GM12873 (cell line): ENCODE data around the gene GARRE1.

ENCODE experiments used
- TF ChIP-seq, protein P1 (sequence below): IDR thresholded peaks from 2 replicates; pipeline ENCODE4 v1.5.1; 2012; ENCODE audit warnings: low read depth, mild to moderate bottlenecking, moderate library complexity, low read length, control low read depth; ENCODE audit not compliant: insufficient read depth; ENCODE audit errors: missing control alignments

Gene GARRE1

DNA sequence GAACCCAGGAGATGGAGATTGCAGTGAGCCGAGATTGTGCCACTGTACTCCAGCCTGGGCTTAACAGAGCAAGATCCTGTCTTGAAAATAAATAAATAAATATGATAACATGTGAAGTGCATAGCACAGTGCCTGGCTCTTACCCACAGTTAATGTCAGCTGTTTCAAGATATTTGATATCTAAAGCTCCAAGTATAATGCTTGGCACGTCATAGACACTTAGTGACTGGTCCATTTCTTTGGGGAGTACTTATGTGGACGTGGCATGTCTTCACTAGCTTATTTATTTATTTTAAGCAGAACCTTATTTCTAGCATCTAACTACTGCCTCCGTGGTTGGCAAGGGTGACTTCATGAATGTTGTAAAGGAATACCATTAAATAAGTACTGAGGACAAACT, 18.8 kb downstream of the GARRE1 start:
- TF ChIP-seq, protein P1, sequence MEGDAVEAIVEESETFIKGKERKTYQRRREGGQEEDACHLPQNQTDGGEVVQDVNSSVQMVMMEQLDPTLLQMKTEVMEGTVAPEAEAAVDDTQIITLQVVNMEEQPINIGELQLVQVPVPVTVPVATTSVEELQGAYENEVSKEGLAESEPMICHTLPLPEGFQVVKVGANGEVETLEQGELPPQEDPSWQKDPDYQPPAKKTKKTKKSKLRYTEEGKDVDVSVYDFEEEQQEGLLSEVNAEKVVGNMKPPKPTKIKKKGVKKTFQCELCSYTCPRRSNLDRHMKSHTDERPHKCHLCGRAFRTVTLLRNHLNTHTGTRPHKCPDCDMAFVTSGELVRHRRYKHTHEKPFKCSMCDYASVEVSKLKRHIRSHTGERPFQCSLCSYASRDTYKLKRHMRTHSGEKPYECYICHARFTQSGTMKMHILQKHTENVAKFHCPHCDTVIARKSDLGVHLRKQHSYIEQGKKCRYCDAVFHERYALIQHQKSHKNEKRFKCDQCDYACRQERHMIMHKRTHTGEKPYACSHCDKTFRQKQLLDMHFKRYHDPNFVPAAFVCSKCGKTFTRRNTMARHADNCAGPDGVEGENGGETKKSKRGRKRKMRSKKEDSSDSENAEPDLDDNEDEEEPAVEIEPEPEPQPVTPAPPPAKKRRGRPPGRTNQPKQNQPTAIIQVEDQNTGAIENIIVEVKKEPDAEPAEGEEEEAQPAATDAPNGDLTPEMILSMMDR: no peak

DNA sequence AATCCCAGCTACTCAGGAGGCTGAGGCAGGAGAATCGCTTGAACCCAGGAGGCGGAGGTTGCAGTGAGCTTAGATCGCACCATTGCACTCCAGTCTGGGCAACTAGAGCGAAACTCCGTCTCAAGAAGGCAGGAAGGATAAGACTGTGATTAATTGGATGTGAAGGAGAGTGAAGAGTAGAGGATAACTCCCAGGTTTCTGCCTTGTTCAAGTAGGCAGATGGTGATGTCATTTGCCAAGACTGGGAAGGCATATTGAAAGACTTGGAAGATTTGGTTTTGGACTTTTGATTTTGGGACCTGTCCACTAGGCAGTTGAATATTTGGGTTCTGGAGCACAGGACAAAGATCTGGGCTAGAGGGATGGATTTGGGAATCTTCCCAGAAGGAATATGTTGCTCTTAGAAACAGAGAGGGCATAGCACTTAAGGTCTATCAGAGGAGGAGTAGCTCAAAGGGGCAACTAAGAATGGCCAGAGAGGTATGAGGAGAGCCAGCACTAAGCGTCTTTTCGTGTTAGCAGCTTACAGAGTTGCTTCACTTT, 20.0 kb downstream of the GARRE1 start:
- TF ChIP-seq, protein P1: no peak

DNA sequence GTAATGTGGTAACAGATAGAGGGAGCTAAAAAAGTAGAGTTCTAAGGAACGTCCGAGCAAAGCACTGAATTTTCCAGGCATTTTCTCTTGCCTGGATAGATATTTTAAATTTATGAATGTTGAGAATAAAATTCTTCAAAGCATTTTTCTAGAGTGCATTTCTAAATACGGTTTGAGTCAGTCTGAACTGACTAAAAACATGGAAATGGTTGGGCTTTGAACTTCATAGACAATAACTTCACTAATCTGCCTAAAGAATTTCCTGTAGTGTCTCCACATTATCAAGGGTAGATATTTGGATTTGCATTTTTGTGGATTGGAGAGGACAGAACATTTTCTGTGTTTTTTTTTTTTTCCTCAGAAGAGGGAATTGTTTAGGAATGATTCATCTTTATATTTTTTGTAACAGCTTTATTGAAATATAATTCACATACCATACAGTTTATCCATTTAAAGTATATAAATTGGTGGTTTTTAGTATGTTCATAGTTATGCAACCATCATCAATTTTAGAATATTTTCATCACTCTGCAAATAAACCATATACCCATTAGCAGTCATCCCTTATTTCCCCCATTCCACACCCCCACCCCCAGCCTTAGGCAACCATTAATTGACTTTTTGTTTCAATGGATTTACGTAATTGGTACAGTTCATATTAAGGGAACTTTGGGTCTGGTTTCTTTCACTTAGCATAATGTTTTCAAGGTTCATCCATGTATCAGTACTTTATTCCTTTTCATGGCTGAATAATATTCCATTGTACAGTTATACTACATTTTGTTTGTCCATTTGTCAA, 20.7 kb downstream of the GARRE1 start:
- TF ChIP-seq, protein P1: no peak

DNA sequence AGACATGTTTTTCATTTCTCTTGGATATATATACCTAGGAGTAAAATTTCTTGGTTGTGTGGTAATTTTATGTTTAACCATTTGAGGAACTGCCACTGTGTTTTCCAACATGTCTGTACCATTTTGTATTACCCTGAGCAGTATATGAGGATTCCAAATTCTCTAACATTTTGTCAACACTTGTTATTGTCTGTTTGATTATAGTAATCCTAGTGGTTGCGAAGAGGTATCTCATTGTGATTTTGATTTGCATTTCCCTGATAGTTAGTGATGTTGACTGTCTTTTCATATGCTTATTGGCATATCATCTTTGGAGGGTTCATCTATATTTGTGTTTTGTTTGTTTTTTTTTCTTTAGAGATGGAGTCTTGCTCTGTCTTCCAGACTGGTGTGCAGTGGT, 21.4 kb downstream of the GARRE1 start:
- TF ChIP-seq, protein P1: no peak

DNA sequence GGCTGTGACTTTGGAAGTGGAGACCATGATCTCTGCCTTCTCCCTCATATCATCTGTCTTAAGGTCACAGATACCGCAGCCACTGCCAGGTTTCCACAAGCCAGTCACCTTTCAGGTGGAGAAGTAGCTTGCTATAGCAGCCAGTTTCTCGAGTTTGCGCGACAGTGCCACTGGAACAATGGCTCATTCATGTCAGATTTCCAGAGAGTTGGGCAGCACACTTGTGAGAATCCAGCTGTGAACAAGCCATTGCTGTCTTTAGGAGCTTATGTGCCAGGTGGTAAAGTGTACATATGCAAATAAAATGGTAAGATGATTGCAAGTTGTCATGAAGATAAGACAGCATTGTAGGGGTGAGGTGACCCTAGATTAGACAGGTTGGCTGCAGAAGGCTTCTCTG, 22.3 kb downstream of the GARRE1 start:
- TF ChIP-seq, protein P1: no peak

DNA sequence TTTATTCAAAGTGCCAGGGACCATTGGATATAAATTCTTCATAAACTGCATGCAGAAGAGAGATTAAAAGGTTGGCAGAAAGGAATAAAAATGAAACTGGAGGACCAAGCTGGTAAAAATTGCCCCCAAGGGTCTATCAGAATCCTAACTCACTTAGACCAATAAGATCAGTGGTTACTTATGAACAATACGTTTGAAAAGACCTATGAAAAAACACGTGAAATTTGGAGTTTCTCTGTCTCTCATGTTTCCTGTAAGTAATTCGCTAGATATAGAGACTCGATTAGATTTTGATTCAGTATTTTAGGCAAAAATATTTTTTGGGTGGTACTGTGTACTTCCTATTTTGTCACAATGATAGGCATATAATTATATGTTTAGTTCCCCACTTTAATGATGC, 22.9 kb downstream of the GARRE1 start:
- TF ChIP-seq, protein P1: no peak

DNA sequence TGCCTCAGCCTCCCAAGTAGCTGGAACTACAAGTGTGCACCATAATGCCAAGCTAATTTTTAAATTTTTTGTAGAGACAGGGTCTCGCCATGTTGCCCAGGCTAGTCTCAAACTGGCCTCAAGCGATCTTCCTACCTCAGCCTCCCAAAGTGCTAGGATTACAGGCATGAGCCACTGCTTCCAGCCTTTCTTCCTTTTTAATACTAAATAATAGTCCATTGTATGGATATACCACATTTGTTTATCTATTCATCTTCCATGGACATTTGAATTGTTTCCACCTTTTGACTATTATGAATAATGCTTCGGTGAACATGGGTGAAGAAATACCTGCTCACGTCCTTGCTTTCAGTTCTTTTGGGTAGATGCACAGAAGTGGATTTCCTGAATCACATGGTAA, 24.4 kb downstream of the GARRE1 start:
- TF ChIP-seq, protein P1: no peak
